ENCODE results near the gene BBS4. TPM values are rescaled to one million over a fixed set of nuclear protein-coding genes. Genes with fewer than 3 reads are reported as not detected.

The BBS4 gene
- total RNA-seq, 1 experiment from 2014 or later = 18.8 TPM

Other genes starting within 250 kb of the BBS4 start
- 22.7 and 28.5 TPM in 2 replicates for gene ARIH1, start 211.9 kb upstream of the BBS4 start, total RNA-seq (2014; rRNA removed; shearing (Covaris generic))
- not detected in 2 replicates for gene GOLGA6B, start 31.5 kb upstream of the BBS4 start, total RNA-seq (2014; rRNA removed; shearing (Covaris generic))
- gene HIGD2B, start within 50 bp of the BBS4 start, total RNA-seq (2014; rRNA removed; shearing (Covaris generic)) = not detected in 2 replicates
- gene ADPGK, start 97.6 kb downstream of the BBS4 start, total RNA-seq (2014; rRNA removed; shearing (Covaris generic)) = 52.6 and 73.3 TPM in 2 replicates